NCI-H748 (cell line): ENCODE results near the gene TRAIP.
"Not testable (repeated sequence)": the region's sequence is repeated elsewhere in the genome, so short reads cannot be mapped to it uniquely, and the experiment has no call there.

ENCODE experiments used
- DNase-seq: peaks from one replicate; lab custom pipeline; 2025; ENCODE audit not compliant: unreplicated experiment; lab: John Stamatoyannopoulos, UW

TRAIP gene

DNA sequence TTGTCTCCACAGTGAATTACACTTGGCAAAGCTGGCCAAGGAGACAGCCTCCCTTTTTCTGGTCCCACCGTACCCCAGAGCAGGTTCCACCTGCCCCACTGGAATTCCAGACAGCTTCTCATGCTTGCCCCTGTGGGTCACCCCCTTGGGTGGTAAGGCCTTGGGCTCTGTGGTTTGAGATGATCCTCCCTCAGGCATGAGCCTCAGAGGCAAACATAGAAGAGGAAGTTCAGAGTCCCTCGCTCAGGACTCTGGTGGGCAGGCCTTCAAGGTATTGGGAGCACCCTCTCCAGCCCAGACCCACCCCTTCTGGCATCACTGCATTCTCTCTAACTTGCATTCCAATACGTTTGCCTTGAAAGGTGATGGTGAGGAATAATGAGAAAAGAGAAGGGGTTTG, 25.0 kb downstream of the TRAIP start:
- DNase-seq: no peak

- DNase-seq: no peak
Measured at GRCh38 chr3:49826016-49826415, 30.3 kb downstream of the TRAIP start.

DNA sequence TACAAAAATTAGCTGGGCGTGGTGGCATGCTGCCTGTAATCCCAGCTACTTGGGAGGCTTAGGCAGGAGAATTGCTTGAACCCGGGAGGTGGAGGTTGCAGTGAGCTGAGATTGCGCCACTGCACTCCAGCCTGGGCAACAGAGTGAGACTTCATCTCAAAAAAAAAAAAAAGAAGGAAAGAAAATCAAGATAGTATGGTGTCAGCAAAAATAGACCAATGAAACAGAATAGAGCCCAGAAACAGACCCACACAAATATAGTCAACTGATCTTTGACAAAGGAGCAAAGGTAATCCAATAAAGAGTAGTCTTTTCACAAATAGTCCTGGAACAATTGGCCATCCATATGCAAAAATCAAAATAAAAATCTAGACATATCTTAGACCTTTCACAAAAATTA, 33.2 kb downstream of the TRAIP start:
- not testable (repeated sequence) for DNase-seq

DNA sequence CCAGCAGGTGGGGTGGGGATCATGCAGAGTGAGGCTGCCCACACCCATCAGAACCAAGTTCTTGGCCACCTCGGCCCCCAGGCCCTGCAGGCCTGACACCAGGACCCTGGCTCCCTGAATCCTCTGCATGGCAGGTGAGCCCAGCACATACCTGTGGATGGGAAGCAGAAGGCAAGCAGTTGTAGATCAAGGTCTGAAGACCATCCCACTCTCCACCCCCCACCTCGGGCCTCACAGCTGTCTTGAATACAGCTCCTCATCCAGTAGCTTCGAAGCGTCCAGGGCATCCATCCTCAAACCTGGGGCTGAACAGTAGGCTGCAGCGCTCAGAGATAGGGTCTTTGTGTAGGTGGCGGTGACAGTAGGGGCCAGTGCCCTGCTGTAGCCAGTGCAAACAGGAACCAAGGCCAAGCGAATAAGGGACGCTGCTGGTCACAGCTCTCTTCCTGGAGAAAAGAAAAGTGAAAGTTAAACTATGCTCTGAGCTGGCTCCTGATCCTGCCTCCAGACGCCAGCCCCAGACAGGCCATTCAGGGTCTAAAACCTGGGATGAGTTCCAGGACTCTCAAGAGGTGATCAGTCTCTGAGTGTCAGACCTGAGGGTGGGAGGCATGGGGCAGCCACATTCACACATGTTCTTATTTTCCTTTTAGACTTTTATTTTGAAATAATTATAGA, 42.7 kb downstream of the TRAIP start, which contains the start of gene UBA7:
UBA7 (minus strand) TSS at position 457 of the 678 bp plus-strand sequence; CDS start at position 291, 166 bp downstream.
- DNase-seq: no peak

- no peak for DNase-seq
Measured at GRCh38 chr3:49812916-49813496, 43.4 kb downstream of the TRAIP start.

DNA sequence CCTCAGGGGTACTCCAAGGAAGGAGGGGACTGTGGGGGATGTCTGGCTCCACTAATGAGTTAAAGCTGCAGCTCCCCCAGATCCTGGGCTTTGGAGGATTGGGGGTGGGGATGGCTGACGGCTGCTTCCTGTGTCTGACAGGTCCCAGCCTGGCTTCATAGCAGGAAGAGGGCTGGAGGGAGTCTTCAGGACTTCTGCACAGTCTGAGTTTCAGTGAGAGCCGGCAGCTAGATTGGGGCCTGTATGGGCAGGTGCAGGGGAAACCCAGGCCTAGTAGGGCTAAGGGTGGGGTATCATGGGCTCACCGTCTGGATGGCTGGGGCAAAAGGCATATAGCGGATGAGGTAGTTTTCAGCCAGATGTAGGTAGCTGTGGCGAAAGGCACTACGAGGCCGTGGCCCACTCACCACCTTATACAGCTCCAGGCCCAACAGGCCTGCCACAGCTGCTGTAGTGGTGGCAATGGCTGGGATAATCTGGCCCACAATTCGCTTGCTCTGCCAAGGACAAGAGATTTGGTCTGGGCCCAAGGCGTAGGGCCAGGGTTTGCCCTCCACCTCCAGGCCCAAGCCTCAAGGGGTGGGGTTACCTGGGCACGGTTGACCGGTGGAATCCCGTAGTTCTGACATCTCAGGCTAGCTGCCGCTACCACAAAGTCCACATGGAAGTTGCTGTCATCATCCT, 48.8 kb downstream of the TRAIP start:
- no peak for DNase-seq

DNA sequence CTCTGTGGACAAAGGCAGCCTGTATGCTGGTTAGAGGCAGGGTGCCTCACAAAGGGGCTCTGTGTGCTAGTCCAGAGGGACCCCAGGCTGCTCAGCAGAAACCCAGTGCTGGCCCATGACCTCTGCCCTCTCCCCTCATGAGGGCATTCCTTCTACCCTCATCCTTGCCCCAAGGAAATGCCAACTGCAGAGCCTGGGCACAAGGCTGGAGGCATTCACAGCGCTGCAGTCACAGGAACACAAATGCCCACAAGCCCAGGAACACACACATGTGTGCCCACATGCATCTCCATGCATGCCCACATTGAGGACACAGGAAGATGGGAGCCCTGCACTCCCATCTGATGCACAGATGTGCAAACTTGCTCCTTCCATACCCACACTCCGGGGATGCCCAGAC, 49.5 kb downstream of the TRAIP start:
- DNase-seq: no peak

DNA sequence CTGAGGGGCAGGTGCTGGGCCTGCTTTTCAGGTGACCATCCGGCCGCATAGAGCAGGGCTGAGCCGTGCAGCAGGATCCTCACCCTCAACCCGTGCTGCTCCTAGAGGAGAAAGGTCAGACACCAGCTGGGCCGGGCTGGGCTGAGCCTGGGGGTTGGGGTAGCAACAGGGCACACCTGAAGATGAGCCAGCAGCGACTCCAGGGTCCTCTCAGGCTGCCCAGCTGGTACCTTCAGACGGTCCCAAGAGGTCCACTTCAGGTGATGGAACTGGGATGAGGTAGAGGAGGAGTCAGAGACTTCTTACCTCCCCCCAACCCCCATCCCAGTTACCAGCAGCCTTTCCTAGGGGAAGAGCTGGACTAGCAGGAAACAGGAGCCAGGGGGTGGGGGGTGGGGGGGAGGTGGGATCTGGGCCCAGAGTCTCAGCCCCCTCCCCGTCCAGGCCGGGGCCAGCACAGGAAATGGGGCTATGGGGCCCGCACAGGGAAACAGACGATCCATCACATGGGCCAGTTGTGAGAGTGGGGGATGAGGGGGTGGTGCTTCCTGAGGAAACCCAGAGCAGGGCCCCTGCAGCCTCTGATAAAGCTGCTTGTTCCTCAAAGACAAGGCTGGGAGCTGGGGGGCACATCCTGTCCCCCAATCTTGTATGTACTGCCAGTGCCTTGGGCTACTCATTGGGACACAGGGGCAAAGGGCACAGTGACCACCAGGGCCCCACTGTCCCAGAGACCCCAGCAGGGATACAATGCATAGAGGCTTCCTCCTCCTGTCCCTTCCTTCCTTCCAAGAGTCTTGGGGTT, 50.3 kb downstream of the TRAIP start:
- DNase-seq: no peak

DNA sequence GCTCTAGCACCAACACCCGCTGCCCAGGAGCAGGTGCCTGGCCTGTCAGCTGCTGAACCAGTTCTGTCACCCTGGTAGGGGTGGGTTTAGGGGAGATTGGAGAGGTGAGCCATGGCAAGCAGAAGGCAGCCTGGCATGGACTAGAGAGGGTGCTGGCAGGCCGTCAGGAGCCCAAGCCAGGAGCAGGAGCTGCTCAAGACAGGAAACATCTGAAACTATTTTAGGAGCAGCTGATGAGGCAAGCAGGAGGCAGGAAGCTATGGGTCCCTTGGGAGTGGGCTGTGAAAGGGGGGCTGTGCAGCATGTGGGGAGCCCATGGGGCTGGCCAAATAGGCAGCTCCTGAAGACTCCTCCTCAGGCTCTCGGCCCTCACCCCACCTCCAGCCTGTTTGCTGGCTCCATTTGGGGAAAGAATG, 51.0 kb downstream of the TRAIP start:
- no peak for DNase-seq

DNA sequence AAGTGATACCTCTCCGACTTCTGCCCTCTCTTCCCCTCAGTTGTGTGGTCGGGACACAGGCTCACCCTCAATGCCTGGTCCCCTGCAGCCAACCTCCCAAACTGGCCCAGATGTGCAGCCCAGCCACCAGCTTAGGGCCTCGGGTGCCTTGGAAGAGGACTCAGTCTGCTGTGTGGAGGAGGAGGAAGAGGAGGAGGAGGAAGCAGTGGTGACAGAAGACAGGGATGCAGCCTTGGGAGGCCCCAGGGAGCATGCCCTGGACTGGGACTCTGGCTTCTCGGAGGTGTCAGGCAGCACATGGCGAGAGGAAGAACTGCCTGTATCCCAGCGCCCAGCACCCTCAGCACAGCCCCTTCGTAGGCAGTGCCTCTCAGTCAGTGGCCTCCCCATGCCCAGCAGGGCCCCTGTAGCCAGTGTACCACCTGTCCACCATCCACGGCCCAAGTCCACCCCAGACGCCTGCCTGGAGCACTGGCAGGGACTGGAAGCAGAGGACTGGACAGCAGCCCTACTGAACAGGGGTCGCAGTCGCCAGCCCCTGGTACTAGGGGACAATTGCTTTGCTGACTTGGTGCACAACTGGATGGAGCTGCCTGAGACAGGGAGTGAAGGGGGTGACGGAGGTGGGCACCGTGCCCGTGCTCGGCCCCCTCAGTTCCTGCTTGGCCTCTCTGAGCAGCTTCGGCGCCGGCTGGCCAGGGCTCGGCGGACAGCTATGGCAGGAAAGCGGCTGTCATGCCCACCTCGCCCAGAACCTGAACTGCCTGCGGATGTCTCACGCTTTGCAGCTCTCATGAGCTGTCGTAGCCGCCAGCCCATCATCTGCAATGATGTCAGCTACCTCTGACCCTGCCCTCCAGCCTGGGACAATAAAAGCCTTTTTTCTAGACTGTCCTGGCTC, 52.0 kb downstream of the TRAIP start:
- no peak for DNase-seq

GRCh38 chr3:49803465-49804140, 52.8 kb downstream of the TRAIP start:
- peak; percentile 57 for DNase-seq

DNA sequence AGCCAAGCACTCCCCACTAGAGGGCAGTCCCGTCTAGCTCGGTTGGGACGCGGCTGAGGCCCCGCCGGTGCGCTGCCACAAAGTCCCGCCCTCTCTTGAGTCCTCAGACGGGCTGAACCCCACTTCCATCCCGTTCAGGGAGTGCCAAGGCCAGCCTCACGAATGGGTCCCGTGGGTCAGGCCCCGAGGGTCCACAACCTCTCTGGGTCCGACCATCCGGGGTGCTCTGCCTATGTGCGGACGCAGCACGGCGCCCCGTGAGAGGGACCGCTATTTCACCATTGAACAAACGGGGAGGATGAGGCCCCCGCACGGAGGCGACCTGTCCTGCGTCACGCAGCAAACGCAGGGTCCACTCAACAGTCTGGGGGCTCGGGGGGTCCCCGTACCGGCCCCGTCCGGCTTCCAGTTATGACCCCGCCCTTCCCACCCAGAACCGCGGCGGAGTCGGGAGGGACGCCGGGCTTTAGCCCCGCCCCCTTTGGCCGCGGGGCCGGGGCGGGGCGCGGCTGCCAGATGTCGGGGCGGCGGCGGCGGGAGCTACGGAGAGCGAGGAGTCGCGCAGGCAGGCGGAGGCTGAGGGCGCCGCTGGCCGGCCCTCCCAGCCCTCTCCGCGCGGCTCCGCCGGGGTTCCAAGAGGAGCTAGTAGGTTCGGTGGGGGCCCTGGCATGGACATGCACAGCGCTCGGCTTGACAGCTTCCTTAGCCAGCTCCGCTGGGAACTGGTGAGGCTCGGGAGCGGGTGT, 53.5 kb downstream of the TRAIP start, which contains the start of gene INKA1:
INKA1 (plus strand) TSS at position 543 of the 746 bp plus-strand sequence; CDS start at position 675, 132 bp downstream.
- DNase-seq: peak; percentile 82

DNA sequence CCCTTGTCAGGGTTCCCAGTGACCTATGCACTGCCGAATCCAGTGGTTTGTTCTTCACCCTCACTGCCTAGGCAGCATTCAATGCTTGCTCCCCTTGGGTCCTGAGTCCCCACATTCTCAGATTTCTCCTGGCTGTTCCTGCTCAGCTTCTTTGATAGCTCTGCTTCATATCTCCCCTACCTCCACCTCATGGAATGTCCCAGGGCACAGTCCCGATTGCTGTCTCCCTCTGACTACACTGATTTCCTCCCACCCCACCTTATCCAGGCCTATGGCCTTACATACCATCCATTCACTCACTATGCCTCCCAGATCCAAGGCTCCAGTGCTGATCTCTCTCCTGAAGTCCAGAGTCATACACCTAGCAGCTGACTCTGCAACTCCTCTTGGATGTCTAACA, 55.2 kb downstream of the TRAIP start:
- no peak for DNase-seq

DNA sequence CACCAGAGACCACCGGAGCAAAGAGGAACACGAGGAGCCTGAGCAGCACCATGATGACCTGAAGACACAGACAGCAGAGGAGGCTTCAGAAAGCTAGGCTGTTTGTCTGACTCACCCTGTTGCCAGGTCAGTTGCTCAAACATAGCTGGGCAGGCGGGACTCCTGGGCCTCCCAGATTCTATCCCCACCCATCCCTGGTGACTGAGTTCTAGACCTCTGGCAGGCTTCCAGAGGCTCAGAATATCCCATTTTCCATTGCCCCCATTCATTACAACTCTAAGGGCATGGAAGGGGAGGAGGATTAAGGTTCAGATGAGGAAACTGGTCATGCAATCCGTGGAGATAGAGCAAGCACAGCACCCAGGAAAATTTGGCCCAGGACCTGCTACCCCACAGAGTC, 56.6 kb downstream of the TRAIP start, which contains the start of gene CDHR4:
CDHR4 (minus strand) TSS at position 113 of the 400 bp plus-strand sequence; CDS start at position 52, 61 bp downstream.
- DNase-seq: no peak

- DNase-seq: no peak
Measured at GRCh38 chr3:49799105-49799504, 57.3 kb downstream of the TRAIP start.

DNA sequence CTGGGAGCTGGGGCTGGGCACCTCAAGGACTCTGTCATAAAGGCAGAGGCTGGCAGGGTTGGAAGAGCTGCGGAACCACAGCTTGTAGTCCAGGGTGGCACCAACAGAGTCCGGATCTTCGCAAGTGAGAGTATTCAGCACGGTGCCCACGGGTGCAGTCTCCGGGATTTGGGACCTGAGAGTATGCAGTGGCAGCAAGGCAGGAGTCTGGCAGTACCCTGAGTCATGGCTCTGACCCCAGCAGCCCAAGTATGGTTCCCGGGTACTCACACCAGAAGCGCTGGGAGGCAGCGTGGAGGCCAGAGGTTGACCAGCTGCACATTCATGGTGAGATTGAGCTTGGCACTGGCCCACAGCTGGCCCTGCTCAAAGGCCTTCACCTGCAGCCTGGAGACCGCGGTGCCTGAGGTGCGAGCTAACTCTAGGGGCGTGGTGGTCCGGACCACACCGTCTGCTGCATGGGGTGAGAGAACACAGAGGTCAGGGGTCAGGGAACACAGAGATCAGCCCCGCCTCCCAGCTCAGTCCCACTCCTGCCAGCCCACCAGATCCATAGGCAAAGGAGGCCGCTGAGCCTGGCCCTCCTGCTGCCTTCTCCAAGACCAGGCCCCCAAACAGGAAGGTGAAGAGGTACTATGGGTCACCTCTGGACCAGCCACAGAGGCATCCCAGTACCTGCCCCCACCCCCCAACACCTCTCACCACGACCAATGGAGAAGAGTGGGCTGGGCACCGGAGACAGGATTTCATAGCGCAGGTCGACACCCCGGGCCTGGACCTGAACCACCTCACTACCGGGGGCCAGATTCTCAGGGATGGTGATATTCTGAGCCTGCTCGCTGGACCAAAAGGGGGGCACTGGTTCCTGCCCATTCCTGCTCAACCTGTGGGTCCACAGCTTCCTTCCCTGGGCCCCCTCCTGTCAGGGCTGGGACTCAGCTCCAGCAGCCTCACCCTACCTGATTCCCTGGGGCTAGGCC, 61.1 kb downstream of the TRAIP start:
- DNase-seq: no peak

GRCh38 chr3:49794431-49794830, 61.9 kb downstream of the TRAIP start:
- DNase-seq: no peak
